Esophagus squamous epithelium (tissue), 5 donors: ENCODE data around the gene ENOX1. TPM values are rescaled to one million over a fixed set of nuclear protein-coding genes. Genes with fewer than 3 reads are reported as not detected.

Source experiments
- DNase-seq: peaks from one replicate; lab custom pipeline; 2025; lab: John Stamatoyannopoulos, UW
- H3K27ac ChIP-seq, 4 donors: fragments of 200-600 bp; sonication (generic); one replicate each; pipeline ENCODE4 v1.5.1; 2016 to 2019; ENCODE audit warnings: mild to moderate bottlenecking in 1 of 4
- H3K27me3 ChIP-seq, 4 donors: fragments of 200-600 bp; sonication (generic); 1 replicate in 3 of 4; 2 replicates in 1 of 4; pipeline versions ENCODE4 v1.5.1 to v1.6.0; 2017 to 2021; ENCODE audit warnings: antibody characterized with exemption in 1 of 4
- H3K36me3 ChIP-seq, 3 donors: fragments of 200-600 bp; sonication (generic); one replicate each; pipeline ENCODE4 v1.5.1; 2016 to 2019
- H3K4me1 ChIP-seq, 3 donors: fragments of 200-600 bp; sonication (generic); one replicate each; pipeline ENCODE4 v1.5.1; 2017 to 2019
- H3K4me3 ChIP-seq, 4 donors: fragments of 200-600 bp; sonication (generic); 1 replicate in 3 of 4; 2 replicates in 1 of 4; pipeline ENCODE4 v1.5.1; 2016 to 2019; ENCODE audit warnings: mild to moderate bottlenecking in 2 of 4, moderate library complexity in 1 of 4
- H3K9me3 ChIP-seq, 3 donors: fragments of 200-600 bp; sonication (generic); one replicate each; pipeline ENCODE4 v1.5.1; 2016 to 2019
- CTCF ChIP-seq, 6 experiments: fragments of 450-650 bp in 4 of 6; fragments of 200-600 bp in 2 of 6; sonication (generic) in 2 of 6; IDR thresholded peaks; one replicate each; pipeline ENCODE4 v1.5.1; 2016 to 2019; ENCODE audit warnings: antibody characterized with exemption in 6 of 6, mild to moderate bottlenecking in 4 of 6, moderate library complexity in 4 of 6
- POLR2A ChIP-seq, 4 donors: fragments of 450-650 bp; IDR thresholded peaks; one replicate each; pipeline ENCODE4 v1.6.1; 2017; ENCODE audit warnings: antibody characterized with exemption in 4 of 4, mild to moderate bottlenecking in 4 of 4, moderate library complexity in 3 of 4
- WGBS, 2 donors: methylation state at CpG; one replicate each; pipeline ENCODE4 v1.1.5; 2018; 5-methylcytosine and 5-hydroxymethylcytosine counted together
- intact Hi-C: fragments of 100-400 bp; cut with DNase I; formaldehyde crosslinking; loops from one replicate; pipeline ENCODE4 v1.15.0; 2022
- total RNA-seq, 4 donors: library from RNA; depleted of rRNA; stranded (reverse); fragments of >200 nt; gene quantifications; one replicate each; pipeline ENCODE4 v1.1.0, GENCODE V29; 2016
- donor health status: DM: yes; HTN: yes; CAD: no.

ENOX1 gene
- total RNA-seq, 4 donors from 2014 or later, result 0.48 to 0.76 TPM; not detected in 2

GRCh38 chr13:43285933-43286597 lies 500.7 kb downstream of the ENOX1 start:
- Histone ChIP-seq H3K9me3 (no peaks in the 10 kb centered on the region), H3K27ac (no peak overlapping the region), H3K4me1 (peaks cover 0 to 7% (median 0%) of the 10 kb centered on the region in 3 donors), H3K27me3 (no peaks in the 10 kb centered on the region), H3K4me3 (no peak overlapping the region), H3K36me3 (no peaks in the 10 kb centered on the region)
- WGBS, 2 donors, result 59 to 66% methylated on average over 4 to 7 of the region's 7 CpGs
- DNase-seq, result no peak
- intact Hi-C loops, result no loop called here
- no peak for TF ChIP-seq POLR2A (IDR thresholded peaks at IDR 0.05)
- TF ChIP-seq CTCF (IDR thresholded peaks at IDR 0.05), result no peak

- H3K27ac ChIP-seq, result no peak overlapping the region
- H3K27me3 ChIP-seq, result no peaks in the 10 kb centered on the region
- H3K4me3 ChIP-seq, result no peak overlapping the region
- H3K36me3 ChIP-seq, result no peaks in the 10 kb centered on the region
- intact Hi-C loops, result no loop called here
- TF ChIP-seq POLR2A (IDR thresholded peaks at IDR 0.05) (no peak), CTCF (IDR thresholded peaks at IDR 0.05) (no peak)
- 35 to 47% methylated on average over 3 of the region's 3 CpGs for WGBS, 2 donors
- H3K4me1 ChIP-seq, result peaks cover 0 to 7% (median 0%) of the 10 kb centered on the region in 3 donors
- DNase-seq, result no peak
- H3K9me3 ChIP-seq, result no peaks in the 10 kb centered on the region
Observed at GRCh38 chr13:43284162-43284561, 502.6 kb downstream of the ENOX1 start.

GRCh38 chr13:43279696-43280095 lies 507.1 kb downstream of the ENOX1 start:
- Histone ChIP-seq H3K4me3 (no peak overlapping the region), H3K9me3 (no peaks in the 10 kb centered on the region), H3K36me3 (no peaks in the 10 kb centered on the region), H3K27me3 (no peaks in the 10 kb centered on the region), H3K4me1 (no peaks in the 10 kb centered on the region), H3K27ac (no peak overlapping the region)
- DNase-seq, result no peak
- WGBS, 2 donors, result 56 to 61% methylated on average over 2 of the region's 2 CpGs
- intact Hi-C loops, result no loop called here
- TF ChIP-seq POLR2A (IDR thresholded peaks at IDR 0.05) (no peak), CTCF (IDR thresholded peaks at IDR 0.05) (no peak)

- H3K9me3 ChIP-seq, result no peaks in the 10 kb centered on the region
- H3K4me1 ChIP-seq, result no peaks in the 10 kb centered on the region
- intact Hi-C loops, result no loop called here
- TF ChIP-seq CTCF (IDR thresholded peaks at IDR 0.05), result no peak
- no peak for TF ChIP-seq POLR2A (IDR thresholded peaks at IDR 0.05)
- H3K27me3 ChIP-seq, result no peaks in the 10 kb centered on the region
- no peak overlapping the region for H3K4me3 ChIP-seq
- H3K36me3 ChIP-seq, result no peaks in the 10 kb centered on the region
- WGBS, 2 donors, result 62 to 72% methylated on average over 1 of the region's 1 CpG
- H3K27ac ChIP-seq, result no peak overlapping the region
- DNase-seq, result no peak
Observed at GRCh38 chr13:43278127-43278526, 508.6 kb downstream of the ENOX1 start.

- intact Hi-C loops, result no loop called here
- Histone ChIP-seq H3K27ac (no peak overlapping the region), H3K4me3 (no peak overlapping the region), H3K27me3 (no peaks in the 10 kb centered on the region), H3K36me3 (no peaks in the 10 kb centered on the region), H3K4me1 (no peaks in the 10 kb centered on the region), H3K9me3 (no peaks in the 10 kb centered on the region)
- no peak for TF ChIP-seq POLR2A (IDR thresholded peaks at IDR 0.05)
- TF ChIP-seq CTCF (IDR thresholded peaks at IDR 0.05), result no peak
- DNase-seq, result no peak
- 79 to 92% methylated on average over 1 to 3 of the region's 3 CpGs for WGBS, 2 donors
Observed at GRCh38 chr13:43277142-43277541, 509.6 kb downstream of the ENOX1 start.
